RCC 7860 (cell line): ENCODE measurements around the gene NLRC4.
"Not testable (repeated sequence)": the region's sequence is repeated elsewhere in the genome, so short reads cannot be mapped to it uniquely, and the experiment has no call there.

ENCODE experiments used
- DNase-seq: peaks from one replicate; pipeline ENCODE4 v3.0.0-alpha.2; 2015; ENCODE audit warnings: low spot score
- FAIRE-seq: peaks from 2 replicates; lab custom pipeline; 2012; peaks lifted over from hg19 to GRCh38; lab: Jason Lieb, UNC

NLRC4 gene

DNA sequence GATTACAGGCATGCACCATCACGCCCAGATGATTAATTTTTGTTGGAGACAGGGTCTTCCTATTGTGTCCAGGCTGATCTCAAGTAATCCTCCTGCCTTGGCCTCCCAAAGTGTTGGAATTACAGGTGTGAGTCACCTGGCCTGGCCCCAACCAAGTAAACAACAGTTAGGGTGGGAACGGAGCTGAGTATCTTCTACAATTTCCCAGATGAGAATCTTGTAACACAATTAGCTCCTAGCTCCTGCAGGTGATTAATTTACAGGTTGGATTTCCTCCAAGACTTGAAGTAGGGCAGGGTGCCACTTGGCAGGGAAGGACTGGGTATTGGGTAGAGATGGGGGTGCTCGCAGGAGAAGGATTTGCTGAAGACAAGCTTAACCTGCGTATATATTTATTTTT lies 17.8 kb downstream of the NLRC4 start:
- FAIRE-seq, result no peak
- no peak for DNase-seq

DNA sequence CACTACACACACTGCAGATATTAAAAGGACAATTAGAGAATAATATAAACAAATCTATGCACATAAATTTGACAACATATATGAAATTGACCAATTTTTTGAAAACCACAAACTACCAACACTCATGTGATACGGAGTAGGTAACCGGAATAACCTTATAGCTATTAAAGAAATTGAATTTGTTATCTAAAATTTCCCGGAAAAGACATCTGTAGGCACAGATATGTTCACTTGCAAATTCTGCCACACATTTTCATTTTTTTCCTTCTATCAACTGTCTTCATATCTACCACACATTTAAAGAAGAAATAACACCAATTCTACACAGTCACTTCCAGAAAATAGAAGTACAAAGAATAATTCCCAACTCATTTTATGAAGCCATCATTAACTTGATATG lies 22.4 kb downstream of the NLRC4 start:
- FAIRE-seq, result no peak
- DNase-seq, result no peak

DNA sequence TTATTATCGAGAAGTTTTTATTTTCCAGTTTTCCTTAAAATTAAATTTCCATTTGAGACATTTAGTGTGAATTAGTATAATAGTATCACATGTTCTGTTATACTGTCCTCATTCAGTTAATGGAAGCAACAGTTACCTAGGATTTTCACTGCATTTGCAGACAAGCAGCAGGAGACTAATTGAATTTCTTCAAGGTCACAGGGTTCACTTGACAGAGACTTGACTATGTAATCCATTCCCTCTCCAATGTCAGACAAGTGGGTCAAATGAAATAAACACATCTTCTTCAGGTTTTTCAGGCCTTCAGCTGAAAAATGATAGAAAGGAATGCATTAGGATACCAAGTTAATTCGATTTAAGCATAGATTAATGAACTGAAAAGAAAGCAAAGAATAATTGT lies 26.7 kb downstream of the NLRC4 start:
- DNase-seq, result no peak
- FAIRE-seq, result no peak

DNA sequence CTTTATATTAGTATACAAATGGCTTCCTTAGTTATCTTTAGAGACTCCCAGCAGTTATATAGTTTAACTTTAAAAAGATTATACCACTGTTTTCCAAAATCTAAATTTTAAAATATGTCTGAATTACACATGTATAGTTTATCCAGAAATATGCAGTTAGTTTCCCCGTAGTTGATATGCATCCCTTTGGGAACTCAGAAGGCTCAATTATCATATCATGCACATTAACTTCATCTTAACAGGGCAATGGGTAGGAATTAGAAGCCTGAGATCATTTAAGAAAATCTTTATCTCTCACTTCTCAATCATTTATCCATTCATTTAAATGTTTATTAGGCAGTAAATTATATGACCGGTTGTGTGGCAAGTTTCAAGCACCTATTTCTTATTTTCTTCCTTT lies 27.2 kb downstream of the NLRC4 start:
- no peak for FAIRE-seq

DNA sequence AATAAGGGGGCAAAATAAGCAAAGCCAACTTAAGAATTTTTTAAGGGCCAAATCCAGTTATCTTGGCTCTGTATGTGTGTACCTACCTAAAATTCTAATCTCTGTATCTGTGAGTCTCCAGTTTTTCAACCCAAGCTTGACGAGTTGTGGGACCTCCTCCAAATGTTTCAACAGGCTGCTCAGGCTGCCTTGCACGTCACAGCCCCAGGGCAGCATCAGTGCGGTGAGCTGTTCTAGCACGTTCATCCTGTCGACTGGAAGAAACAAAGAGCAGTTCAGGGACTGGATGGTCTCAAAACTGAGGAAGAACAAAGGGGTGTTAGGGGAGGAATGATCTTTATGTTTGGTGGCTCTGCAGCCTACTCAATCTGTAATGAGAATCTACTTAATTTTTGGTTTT lies 29.4 kb downstream of the NLRC4 start:
- FAIRE-seq (no peak), DNase-seq (no peak)

More for the DNA sequence above, 27.2 kb downstream of the NLRC4 start:
- no peak for DNase-seq

DNA sequence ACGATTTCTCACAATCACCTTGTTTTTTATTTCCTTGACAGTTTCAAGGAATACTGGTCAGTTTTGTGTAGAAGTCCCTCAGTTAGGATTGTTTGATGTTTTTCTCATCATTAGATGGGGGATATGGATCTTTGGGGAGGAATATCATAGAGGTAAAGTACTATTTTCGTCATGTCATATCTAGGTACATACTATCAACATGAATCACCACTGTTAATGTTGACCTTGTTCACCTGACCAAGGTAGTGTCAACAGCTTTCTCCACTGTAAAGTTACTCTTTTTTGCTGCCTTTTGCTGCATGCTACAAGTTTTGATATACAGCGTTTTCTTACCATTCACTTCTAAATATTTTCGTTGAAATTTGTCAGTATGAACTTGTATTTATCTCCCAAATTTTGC lies 32.7 kb downstream of the NLRC4 start:
- DNase-seq (no peak), FAIRE-seq (no peak)

DNA sequence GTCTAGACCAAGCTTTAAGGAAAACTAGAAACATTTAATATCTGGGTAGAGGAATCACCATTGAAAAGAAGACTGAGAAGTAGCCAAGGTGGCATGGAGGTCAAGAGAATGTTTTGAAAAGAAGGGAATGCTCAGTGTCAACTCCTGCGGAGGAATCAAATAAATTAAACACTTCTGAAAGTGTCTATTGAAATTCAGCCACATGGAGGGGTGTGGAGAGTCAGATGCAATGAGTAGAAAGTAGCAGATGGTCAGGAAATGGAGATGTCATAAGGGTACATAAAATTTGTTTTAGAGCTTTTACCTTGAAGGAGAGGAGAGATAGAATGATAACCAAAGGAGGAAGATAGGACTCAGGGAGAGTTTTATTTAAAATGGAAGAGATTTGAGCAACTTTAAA lies 35.1 kb downstream of the NLRC4 start:
- FAIRE-seq, result no peak
- DNase-seq, result no peak

DNA sequence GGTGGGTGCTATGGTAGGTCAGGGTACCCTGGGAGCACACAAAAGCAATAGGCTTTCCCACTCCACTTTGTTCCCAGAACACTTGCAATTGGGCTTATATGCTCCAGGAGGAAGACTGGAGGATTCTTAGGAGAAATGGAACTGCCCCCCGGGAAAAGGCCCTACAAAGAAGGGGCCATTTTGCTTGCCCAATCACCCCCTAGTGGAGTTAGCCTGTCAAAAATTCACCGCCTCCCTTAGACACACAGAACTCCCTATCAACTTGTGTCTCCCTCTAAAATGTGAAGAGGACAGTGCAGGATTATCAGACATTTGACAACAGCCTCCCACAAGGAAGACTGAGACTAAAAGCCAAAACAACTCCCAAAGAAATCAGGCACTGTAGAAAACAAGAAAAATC lies 36.5 kb downstream of the NLRC4 start:
- FAIRE-seq, result no peak
- no peak for DNase-seq

DNA sequence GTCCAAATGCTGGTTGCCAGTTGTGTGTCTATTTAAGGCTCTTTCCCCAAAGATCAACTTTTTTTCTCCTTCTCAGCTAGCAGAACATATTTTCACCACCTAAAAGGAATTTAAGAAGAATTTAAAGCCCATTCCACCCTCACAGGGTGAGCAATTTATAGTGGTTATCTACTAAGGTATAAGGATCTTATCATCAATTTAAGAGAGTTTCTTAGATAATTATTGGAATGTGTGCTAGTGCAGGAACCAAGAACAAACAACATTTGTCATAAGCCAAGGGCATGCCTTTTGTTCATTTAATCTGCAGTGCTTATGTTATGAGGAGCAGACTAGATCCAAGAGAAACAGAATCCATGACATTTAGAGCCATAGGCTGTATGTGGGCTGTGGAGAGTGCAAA lies 37.2 kb downstream of the NLRC4 start:
- DNase-seq, result no peak
- FAIRE-seq, result no peak

DNA sequence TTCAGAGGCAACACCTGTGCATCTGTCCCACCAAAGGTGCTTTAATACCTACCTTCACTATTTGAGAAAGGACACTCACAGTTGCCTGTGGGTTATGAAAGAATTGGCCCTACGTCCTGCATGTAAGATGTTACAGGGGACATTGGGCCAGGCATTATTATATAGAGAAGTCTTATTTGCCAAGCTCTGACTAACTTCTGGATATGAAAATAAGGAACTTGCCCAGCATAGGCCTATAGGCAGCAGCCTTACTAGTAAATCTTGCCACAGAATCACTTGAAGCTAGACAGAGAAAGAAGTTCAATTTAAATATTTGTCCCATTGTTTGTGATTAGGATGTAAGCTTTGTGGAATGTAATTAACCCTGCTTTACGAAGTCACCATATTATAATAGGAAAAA lies 41.7 kb downstream of the NLRC4 start:
- DNase-seq (no peak), FAIRE-seq (no peak)

DNA sequence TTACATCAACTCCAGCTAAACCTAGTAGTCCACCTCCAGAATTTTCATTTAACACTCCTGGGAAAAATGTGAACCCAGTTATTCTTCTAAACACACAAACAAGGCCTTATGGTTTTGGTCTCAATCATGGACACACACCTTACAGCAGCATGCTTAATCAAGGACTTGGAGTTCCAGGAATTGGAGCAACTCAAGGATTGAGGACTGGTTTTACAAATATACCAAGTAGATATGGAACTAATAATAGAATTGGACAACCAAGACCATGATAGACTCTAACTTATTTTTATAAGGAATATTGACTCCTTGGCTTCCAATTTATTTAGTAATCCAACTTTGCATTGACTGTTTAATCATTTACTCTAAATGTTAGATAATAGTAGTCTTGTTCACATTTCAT lies 44.2 kb downstream of the NLRC4 start:
- DNase-seq (no peak), FAIRE-seq (no peak)

DNA sequence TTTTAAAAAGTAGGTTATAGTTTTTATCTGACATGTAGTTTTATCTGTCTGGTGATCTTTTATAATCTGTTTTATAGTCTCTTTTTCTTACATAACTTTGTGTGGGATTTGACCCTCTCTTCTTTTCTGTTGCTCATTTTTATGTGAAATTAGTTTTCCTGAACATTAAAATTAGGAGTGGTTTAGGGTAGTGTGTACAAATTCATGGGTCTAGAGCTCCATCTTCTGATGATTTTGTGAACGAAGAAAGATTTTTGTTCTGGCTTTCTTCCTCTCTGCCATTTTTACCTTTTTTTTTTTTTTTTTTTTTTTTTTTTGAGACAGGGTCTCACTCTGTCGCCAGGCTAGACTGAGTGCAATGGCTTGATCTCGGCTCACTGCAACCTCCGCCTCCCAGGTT lies 52.4 kb downstream of the NLRC4 start:
- FAIRE-seq, result no peak

DNA sequence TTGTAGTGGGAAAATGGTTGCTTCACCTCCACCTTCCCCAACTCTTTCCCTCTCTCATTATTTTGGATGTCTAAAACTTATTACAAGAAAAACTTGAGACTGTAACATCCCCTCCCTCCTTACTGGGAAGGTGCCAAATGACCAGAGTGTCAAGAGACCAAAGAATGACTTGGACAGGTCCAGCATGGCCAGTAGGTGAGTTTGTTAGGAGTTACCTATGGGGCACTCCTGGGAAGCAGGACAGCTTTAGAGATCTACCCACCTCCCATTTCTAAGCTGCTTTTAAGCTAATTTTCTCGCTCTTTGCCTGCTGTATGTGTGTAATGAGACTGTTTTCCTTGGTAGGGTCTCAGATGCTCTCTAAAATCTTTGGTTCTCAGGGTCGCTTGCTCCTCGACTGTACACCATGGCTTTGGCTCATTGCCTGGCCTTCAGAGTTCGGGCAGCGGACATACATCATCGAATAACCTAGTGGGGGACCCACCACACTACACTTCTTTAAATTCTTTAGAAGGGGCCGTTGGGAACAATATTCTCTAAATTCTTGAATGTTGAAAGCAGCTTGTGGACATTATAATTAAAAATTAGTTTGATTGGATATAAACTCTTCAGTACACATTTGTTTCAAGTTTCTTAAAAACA lies 53.8 kb downstream of the NLRC4 start:
- no peak for FAIRE-seq
- no peak for DNase-seq

More for the DNA sequence above, 52.4 kb downstream of the NLRC4 start:
- DNase-seq, result no peak

DNA sequence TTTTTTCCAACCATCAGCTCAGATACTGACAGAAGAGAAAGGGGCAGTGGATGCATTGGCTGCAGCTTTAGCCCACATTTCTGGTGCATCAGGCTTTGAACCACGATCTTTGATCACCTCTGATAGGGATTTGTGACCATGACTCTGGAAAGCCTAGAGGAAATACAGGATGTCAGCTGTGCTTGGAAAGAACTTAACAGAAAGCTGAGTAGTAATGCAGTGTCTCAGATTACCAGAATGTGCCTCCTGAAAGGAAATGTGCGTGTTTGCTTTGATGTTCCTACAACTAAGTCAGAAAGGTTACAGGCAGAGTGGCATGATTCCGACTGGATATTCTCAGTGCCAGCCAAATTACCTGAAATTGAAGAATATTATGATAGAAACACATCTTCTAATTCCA lies 61.3 kb downstream of the NLRC4 start:
- DNase-seq, FAIRE-seq: not testable (repeated sequence)

DNA sequence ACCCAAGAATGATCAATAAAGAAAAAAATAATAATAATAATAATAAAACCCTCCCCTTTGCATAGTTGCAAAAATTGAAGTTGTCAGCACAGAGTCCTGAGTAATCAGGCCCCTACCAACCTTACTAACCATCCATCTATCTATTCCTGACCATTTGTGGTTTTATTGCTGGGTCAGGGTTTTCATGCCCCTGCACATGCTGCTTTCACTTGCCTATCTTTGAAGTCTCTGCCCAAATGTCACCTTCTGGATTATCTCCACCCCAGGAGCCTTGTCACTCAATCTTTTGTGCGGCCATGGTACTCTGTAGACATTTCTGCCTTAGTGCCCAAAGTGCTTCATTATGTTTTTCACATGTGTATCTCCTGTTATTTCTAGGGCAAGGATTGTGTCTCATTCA lies 63.9 kb downstream of the NLRC4 start:
- DNase-seq, result no peak
- no peak for FAIRE-seq

DNA sequence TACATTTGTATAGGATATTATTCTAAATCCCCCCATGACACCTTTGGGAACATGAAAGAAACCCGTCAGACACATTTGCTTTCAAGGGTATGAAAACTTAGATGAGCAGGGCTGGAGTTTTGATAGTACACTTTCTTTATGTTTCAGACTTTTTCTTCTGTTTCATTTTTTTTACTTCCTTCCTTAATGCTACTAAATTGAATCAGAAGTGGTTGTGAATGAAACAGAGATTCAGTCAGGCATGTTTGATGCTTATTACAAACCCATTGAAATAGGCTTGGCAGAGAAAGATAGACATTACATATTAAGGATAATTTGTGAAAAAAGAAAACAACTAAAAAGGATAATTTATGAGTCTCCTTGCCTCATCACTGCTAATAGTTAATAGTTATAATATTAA lies 72.3 kb downstream of the NLRC4 start:
- no peak for DNase-seq
- FAIRE-seq, result no peak

DNA sequence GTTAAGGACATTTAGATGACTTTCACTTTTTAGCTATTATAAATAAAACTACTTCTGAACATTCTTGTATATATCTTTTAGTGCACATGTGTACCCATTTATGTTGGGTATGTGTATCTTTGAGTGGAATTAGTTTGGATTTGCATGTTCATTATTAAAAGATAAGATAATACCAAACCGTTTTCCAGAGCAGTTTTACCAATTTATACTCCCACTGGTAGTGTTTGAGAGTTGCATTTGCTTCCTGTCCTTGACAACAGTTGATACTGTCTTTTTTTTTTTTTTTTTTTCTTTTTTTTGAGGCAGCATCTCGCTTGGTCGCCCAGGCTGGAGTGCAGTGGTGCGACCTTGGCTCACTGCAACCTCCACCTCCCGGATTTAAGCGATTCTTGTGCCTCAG lies 75.7 kb downstream of the NLRC4 start:
- FAIRE-seq (no peak), DNase-seq (no peak)

DNA sequence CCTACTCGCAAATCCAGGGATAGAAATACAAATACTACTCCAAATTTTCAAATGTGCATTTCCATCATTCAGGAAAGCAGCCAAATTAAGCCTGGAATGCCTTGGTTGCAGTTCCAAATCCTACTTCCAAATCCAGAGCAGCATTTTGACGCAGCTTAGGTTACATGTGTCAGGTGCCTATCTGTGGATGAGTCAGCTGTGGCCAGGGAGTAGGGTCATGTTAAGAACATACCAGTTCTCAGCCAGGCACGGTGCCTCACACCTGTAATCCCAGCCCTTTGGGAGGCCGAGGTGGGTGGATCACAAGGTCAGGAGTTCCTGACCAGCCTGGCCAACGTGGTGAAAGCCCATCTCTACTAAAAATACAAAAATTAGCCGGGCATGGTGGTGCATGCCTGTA lies 82.0 kb downstream of the NLRC4 start:
- DNase-seq, result no peak
- no peak for FAIRE-seq
